ENCODE measurements around the gene MLLT10. TPM values are rescaled to one million over a fixed set of nuclear protein-coding genes. Genes with fewer than 3 reads are reported as not detected.

The MLLT10 gene
- total and polyA plus RNA-seq, 2 of the 8 experiments (the other 6 are each of a cell fraction or from before 2014, with no cell fraction given) = 53.1 to 62.1 TPM

DNA sequence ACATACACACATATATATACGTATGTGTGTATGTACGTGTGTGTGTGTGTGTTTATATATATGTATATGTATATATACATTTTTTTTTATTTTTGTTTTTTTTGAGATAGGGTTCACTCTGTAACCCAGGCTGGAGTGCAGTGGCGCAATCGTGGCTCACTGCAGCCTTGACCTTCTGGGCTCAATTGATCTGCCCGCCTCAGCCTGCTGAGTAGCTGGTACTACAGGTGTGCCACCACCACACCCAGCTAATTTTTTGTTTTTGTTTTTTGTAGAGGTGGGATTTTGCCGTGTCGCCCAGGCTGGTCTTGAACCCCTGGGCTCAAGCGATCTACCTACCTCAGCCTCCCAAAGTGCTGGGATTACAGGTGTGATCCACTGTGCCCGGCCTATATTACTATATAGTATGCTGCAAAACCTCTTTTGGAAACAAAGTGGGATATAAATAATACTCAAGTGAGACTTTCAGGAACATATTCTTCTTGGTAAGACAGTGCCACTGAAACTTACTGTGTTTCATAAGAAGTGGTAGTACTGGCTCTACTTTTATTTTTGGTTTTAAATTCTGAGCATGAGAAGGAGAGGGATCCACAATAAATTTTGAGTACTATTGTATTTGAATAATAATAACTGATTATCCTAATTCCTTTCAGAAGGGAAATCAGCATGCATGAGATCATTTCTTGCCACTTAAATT lies 51.0 kb downstream of the MLLT10 start:
- H3K27me3 ChIP-seq (replicated peaks in 1 of 4; ENCODE audit: control insufficient read depth in 3 of 4, extremely low read depth in 1 of 4, insufficient read depth in 3 of 4, low read length in 3 of 4) = no peaks in the 10 kb centered on the region
- H3K9ac ChIP-seq (replicated peaks in 1 of 4; ENCODE audit: extremely low read depth in 1 of 4, low read depth in 3 of 4, low read length in 3 of 4) = no peak overlapping the region
- FAIRE-seq (no peak), DNase-seq (ENCODE audit: low read depth in 1 of 2, low spot score in 2 of 2) (no peak)
- no peak overlapping the region for H4K91ac ChIP-seq (replicated peaks; ENCODE audit: insufficient read length, low read length)
- WGBS, 2 experiments (ENCODE audit: extremely low coverage in 1 of 2, insufficient coverage in 1 of 2, insufficient read length in 1 of 2, insufficient replicate concordance in 2 of 2, low coverage in 1 of 2, low lambda C conversion rate in 2 of 2, missing lambda C conversion rate in 1 of 2) = 92% methylated on average over 9 of the region's 9 CpGs; no CpG with 5 or more reads in 1 of the 2 experiments
- H2BK20ac ChIP-seq (ENCODE audit: low read length) = no peak overlapping the region
- H3K14ac ChIP-seq (ENCODE audit: insufficient read length) = no peak overlapping the region
- no peak overlapping the region for H3K4ac ChIP-seq (replicated peaks; ENCODE audit: insufficient read length, low read depth, low read length)
- H3K79me1 ChIP-seq (ENCODE audit: low read depth, low read length) = no peaks in the 10 kb centered on the region
- no peaks in the 10 kb centered on the region for H3K4me1 ChIP-seq (replicated peaks in 1 of 4; ENCODE audit: control insufficient read depth in 3 of 4, insufficient read depth in 4 of 4, low read length in 3 of 4)
- CTCF ChIA-PET (ENCODE audit: partially characterized antibody) = no interaction called here
- H3K27ac ChIP-seq (ENCODE audit: low read depth, low read length) = no peak overlapping the region
- H2BK120ac ChIP-seq (replicated peaks; ENCODE audit: low read depth, low read length) = no peak overlapping the region
- H3K79me2 ChIP-seq (ENCODE audit: control insufficient read depth in 1 of 2, insufficient read depth in 2 of 2, low read length in 2 of 2) = peaks cover 0 to 83% of the 10 kb centered on the region in 2 experiments; a peak in 2 of 4 replicates
- no peak overlapping the region for H2AFZ ChIP-seq (ENCODE audit: low read length)
- no peaks in the 10 kb centered on the region for H3K23me2 ChIP-seq (ENCODE audit: low read depth, low read length)
- TF ChIP-seq CTBP2 (IDR thresholded peaks at IDR 0.05; ENCODE audit: borderline replicate concordance, insufficient read depth, insufficient read length, low read length) (no peak), BRCA1 (IDR thresholded peaks at IDR 0.05; ENCODE audit: low read depth, low read length) (no peak), SUZ12 (IDR thresholded peaks at IDR 0.05; ENCODE audit: low read length) (no peak), CEBPB (IDR thresholded peaks at IDR 0.05; ENCODE audit: low read depth, low read length) (no peak), SAP30 (IDR thresholded peaks at IDR 0.05; ENCODE audit: insufficient read depth, insufficient replicate concordance, low read length) (no peak), KDM4A (IDR thresholded peaks at IDR 0.05; ENCODE audit: low read depth, low read length, severe bottlenecking) (no peak), RNF2 (IDR thresholded peaks at IDR 0.05; ENCODE audit: borderline replicate concordance, low read depth, low read length, missing control alignments, poor library complexity, severe bottlenecking) (no peak), SIRT6 (IDR thresholded peaks at IDR 0.05; ENCODE audit: low read length) (no peak)
- TF ChIP-seq, protein P1, sequence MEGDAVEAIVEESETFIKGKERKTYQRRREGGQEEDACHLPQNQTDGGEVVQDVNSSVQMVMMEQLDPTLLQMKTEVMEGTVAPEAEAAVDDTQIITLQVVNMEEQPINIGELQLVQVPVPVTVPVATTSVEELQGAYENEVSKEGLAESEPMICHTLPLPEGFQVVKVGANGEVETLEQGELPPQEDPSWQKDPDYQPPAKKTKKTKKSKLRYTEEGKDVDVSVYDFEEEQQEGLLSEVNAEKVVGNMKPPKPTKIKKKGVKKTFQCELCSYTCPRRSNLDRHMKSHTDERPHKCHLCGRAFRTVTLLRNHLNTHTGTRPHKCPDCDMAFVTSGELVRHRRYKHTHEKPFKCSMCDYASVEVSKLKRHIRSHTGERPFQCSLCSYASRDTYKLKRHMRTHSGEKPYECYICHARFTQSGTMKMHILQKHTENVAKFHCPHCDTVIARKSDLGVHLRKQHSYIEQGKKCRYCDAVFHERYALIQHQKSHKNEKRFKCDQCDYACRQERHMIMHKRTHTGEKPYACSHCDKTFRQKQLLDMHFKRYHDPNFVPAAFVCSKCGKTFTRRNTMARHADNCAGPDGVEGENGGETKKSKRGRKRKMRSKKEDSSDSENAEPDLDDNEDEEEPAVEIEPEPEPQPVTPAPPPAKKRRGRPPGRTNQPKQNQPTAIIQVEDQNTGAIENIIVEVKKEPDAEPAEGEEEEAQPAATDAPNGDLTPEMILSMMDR (IDR thresholded peaks at IDR 0.05; ENCODE audit: control extremely low read depth in 1 of 3, insufficient read depth in 1 of 3, low read depth in 1 of 3, low read length in 3 of 3) = no peak
- no peak overlapping the region for H3K4me3 ChIP-seq (ENCODE audit: extremely low read depth in 1 of 4, insufficient read depth in 2 of 4, low read depth in 3 of 4, low read length in 4 of 4)
- no peak overlapping the region for H2BK12ac ChIP-seq (ENCODE audit: low read depth, low read length)
- POLR2A ChIA-PET (ENCODE audit: partially characterized antibody) = interaction anchor here (0.8 kb wide), 1 partner anchor 148 kb away, joined by 3 read pairs; no protein-coding TSS in a partner anchor
- peaks cover 0 to 2% of the 10 kb centered on the region in 2 experiments for H4K20me1 ChIP-seq (replicated peaks in 1 of 2; ENCODE audit: control insufficient read depth in 1 of 2, insufficient read depth in 2 of 2, low read length in 2 of 2)
- H2BK15ac ChIP-seq (ENCODE audit: low read length) = no peak overlapping the region
- no peaks in the 10 kb centered on the region for H3K9me3 ChIP-seq (ENCODE audit: insufficient read depth in 2 of 2, low read depth in 1 of 2, low read length in 1 of 2)
- no peak overlapping the region for H2AK5ac ChIP-seq (ENCODE audit: low read depth, low read length)
- H3K4me2 ChIP-seq (ENCODE audit: insufficient read depth in 1 of 2, low read depth in 2 of 2, low read length in 2 of 2) = no peak overlapping the region
- no peak overlapping the region for H3K23ac ChIP-seq (ENCODE audit: insufficient read length)
- H2BK5ac ChIP-seq (ENCODE audit: low read depth, low read length) = no peak overlapping the region
- no peak overlapping the region for H4K8ac ChIP-seq (ENCODE audit: extremely low read depth, insufficient read depth, low read length)
- H3K56ac ChIP-seq (replicated peaks; ENCODE audit: insufficient read length, low read depth, low read length) = no peak overlapping the region
- no peak overlapping the region for H3K18ac ChIP-seq (ENCODE audit: extremely low read depth, low read length)
- H3K36me3 ChIP-seq (ENCODE audit: control insufficient read depth in 2 of 4, insufficient read depth in 4 of 4, low read length in 3 of 4) = peaks cover 0 to 23% (median 3%) of the 10 kb centered on the region in 4 experiments; a peak in 4 of 8 replicates
- H4K5ac ChIP-seq (ENCODE audit: insufficient read length, low read depth, low read length) = no peak overlapping the region
